Activated T-cell treated with anti-CD3 and anti-CD28 coated beads, Interleukin-2, amount 50 U/mL, for 48 hours (primary cell): ENCODE data around the gene ST6GAL1.

Experiments used
- DNase-seq, 2 experiments: peaks; one replicate each; pipeline ENCODE4 v3.0.0-alpha.2; 2020

Gene ST6GAL1

DNA sequence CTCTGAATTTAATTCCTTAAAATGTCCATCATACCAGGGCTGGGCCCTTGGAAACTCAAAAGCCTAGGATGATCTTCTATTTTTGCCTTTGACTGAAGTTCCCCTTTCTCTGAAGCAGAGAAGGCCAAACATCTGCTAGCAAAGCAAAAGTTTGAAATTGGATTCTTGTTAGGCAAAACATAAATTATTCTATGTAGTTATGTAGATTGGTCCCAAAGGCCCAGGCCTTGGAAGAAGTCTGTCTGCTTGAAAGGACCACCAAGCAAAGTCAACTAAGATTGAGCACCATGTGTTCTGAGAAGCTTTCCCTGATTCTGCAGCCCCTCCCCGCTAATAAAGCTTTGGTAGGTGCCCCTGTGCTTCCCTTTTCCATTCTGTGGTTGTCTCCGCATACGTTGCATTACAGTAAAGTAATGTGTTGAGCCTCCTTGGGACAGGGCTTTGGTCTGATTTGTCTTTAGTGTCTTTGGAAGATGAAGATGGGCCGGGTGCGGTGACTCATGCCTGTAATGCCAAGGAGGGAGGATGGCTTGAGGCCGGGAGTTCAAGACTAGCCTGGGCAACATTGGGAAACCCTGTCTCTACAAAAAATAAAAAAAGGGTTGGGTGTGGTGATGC, 152.5 kb downstream of the ST6GAL1 start:
- no peak for DNase-seq

DNA sequence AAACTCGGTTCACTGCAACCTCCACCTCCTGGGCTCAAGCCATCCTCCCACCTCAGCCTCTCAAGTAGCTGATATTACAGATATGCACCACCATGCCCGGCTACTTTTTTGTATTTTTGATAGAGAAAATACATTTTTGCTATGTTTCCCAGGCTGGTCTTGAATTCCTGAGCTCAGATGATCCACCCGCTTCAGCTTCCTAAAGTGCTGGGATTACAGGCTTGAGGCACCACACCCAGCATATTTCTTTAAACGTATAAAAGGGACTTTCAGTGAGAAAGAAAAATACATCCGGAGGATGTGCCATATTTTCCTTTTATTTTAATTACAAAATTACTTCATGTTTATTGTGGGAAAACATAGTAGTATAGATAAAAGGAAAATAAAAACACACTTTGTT, 153.8 kb downstream of the ST6GAL1 start:
- DNase-seq: no peak

DNA sequence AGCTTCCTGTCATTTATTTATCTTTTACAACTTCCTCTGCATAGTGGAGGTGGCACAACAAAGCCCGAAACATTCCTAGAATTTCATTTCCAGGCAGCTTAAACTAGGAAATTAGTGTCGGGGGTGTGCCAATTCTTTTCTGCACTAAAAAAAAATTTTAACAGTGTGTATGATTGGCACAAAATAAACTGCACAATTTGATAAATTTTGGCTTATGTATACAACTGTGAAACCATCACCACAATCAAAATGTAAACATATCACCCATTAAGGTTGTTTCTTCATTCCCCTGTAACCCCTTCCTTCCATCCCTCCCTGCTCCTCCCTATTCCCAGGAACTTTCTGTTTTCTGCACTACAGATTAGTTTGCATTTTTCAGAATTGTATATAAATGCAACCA, 154.3 kb downstream of the ST6GAL1 start:
- no peak for DNase-seq

DNA sequence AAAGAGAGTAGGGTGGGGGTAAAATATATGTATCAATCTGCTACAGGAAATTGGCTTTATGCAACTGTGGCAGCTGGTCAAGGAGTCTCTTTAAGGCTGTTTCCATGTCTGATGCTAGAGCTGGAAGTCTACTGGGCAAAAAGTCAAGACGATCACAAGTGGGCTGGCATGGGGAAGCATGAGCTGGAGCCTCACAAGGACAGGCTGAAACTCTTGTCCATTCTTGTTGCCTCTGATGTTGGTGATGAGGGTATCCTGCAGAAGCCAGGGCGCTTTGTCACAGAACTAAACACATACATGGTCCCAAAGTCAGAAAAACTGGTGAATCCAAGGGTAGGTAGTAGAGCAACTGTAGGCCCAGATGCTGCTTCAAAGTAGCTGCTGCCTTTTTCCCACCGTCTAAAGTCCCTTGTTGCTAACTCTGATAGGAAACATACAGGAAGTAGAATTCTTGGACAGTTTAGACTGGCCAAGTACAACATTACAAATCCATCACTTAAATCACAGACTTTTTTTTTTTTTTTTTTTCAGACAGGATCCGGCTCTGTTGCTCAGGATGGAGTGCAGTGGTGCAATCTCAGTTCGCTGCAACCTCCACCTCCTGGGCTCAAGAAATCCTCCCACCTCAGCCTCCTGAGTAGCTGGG, 154.8 kb downstream of the ST6GAL1 start:
- no peak for DNase-seq

DNA sequence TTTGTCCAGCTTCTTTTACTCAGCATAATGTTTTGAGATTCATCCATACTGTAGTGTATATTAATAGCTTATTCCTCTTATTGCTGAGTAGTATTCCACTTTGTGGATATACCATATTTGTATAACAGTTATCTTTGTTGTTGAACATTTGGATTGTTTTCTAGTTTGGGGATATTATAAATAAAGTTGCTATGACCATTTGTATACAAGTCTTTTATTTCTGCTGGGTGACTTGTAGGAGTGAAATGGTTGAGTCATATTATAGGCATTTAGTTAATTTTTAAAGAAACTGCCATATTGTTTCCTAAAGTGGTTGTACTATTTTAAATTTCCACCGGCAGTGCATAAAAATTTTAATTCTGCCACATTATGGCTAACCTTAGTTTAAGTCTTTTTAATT, 155.6 kb downstream of the ST6GAL1 start:
- DNase-seq: no peak

DNA sequence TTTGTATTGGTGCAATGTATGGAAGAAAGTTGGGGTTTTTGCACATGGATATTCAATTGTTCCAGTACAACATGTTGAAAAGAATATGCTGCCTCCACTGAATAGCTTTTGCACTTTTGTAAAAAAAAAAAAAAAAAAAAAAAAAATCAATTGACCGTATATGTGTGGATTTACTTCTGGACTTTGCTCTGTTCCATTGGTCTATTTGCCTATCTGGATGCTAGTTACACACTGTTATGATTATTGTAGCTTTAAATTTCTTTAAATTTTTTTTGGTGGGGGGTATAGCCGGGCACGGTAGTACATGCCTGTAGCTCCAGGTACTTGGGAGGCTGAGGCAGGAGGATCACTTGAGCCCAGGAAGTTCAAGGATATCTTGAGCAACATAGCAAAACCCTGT, 156.5 kb downstream of the ST6GAL1 start:
- DNase-seq: no peak

DNA sequence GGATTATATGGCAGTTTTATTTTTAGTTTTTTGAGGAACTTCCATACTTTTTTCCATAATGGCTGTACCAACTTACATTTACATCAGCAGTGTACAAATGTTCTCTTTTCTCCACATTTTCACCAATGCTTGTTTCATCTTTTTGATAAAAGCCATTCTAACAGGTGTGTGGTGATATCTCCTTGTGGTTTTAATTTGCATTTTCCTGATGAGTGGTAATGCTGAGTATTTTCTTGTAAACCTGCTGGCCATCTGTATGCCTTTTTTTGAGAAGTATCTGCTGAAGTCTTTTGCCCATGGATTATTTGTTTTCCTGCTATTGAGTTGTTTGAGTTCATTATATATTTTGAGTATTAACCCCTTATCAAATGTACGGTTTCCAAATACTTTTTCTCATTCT, 158.4 kb downstream of the ST6GAL1 start:
- DNase-seq: no peak

DNA sequence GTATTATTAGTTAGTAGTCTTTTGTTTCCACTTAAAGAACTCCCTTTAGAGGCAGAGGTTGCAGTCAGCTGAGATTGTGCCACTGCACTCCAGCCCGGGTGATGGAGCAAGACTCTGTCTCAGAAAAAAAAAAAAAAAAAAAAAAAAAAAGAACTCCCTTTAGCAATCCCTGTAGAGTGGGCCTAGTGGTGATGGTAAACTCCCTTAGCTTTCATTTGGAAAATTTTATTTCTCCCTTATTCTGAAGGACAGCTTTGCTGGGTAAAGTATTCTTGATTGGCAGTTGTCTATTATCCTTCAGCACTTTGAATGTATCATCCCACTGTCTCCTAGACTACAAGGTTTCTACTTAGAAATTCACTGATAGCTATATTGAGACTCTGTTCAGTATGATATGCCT, 163.0 kb downstream of the ST6GAL1 start:
- no peak for DNase-seq

DNA sequence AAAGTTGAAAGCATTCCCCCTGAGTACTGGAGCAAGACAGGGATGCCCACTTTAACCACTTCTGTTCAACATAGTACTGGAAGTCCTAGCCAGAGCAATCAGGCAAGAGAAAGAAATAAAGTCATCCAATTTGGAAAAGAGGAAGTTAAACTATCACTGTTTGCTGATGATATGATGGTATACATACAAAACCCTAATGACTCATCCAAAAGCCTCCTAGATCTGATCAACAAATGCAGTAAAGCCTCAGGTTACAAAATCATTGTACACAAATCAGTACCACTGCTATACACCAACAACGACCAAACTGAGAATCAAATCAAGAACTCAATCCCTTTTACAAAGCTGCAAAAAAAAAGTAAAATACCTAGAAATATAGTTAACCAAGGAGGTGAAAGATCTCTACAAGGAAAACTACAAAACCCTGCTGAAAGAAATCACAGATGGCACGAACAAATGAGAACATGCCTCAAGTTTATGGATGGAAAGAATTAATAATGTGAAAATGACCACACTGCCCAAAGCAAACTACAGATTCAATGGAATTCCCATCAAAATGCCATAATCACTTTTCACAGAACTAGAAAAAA, 168.7 kb downstream of the ST6GAL1 start:
- DNase-seq: no peak

DNA sequence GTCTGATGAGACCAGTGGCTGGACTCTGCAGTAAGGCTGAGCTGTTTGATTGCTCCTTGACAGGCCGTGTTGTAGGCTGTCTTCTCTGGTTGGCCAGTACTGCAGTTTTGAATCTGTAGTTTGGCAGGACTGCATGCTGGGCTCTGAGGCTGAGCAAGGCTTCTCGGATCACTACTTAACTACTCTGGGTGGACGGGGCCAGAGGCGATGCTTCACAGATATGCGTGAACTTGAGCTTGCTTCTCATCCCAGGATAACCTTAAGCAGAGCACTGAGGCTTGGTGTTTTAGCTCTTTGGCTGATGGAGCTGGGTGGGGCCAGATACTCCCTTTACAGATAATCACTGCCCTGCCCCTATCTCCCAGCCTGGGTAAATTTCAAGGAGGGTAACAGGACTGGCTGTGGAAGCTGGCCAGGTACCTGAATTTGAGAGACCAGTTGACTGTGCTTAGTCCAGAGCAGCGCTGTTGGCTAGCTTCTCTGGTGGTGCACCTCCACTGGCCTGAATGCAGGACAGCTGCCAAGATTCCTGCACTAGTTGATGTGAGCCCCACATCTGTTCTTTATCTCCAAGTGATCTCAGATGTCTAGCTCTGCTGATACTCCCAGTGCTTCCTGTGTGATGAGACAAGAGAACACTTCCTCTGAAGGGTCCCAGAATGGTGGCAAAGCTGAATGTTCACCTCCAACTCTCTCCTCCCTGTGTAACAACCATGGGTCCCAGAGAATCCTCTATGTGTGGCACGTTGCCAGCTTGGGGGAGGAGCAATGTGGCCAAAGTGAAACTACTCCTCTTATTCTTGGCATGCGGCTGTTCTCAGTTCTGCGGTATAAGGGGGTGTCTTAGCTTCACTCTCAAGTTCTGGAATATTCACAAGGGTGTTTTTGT, 171.1 kb downstream of the ST6GAL1 start:
- peak; percentile 64 to 68 for DNase-seq

DNA sequence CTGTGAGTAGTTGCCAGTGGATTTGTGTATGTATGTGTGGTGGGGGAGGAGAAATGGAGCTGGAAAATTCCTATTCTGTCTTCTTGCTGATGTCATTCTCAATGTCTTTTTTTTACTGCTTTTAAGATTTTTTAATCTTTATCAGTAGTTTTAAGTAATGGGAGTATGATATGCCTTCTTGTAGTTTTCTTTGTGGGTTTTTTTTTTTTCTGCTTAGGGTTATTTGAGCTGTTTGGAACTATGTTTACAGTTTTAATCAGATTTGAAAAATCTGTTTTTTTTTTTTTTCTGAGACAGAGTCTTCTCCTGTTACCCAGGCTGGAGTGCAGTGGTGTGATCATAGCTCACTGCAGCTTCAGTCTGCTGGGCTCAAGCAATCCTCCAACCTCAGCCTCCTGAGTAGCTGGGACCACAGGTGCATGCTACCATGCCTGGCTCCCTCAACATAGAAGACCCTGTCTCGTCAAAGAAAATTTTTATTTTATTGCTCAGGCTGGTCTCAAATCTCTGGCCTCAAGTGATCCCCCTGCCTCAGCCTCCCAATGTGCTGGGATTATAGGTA, 171.8 kb downstream of the ST6GAL1 start:
- DNase-seq: no peak

DNA sequence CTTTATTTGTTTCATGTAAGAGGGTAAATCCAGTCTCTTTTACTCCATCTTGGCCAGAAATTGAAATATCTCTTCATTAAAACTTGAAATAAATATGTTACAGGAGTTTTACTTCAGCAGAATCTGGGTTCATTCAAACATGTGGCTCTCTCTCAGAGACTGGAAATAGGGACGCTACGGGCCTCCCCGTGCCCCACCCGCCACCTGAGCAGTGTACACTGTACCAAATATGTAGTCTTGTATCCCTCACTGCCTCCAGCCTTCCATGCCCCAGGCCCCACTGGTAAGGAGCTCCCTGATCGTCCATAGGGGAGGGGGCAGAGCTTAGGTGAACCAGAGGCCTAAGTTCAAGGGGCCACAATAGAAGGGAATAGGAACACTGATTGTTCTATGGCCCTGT, 172.9 kb downstream of the ST6GAL1 start:
- no peak for DNase-seq

DNA sequence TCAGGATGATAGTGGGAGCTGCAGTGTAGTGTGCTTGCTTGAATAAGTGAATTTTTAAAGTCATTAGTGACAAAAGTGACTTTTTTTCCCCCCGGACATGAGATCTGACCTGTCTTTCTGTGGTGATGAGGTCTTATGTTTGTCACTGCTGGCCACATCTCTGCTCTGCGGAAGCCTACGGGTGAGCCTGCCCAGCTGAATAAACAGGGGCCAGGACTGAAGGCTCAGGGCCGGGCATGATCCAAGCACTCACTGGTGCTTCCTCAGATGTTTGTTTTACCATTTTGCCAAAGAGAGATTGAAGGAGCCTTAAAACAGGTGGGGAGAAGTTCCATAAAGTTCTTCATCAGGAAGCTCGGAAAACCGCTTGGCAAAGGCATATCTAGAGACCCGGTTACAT, 174.0 kb downstream of the ST6GAL1 start:
- DNase-seq: no peak

DNA sequence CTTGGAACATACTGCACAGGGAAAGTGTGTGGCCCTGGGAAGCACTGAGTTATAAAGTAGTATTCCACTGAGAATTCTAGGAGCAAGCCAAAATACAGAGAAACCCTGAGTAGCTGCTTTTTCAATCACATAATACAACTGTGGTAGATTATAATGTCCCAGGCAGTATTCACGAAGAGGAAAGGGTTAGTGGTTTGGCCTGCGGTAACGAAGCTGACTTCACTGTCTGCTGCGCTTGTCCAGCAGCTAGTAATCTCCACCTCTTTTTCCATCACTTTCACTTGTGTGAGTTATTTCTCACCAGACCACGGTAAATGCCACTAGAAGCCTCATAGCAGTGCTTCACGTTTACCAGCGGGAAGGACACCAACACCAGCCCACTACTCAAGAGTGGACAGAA, 174.6 kb downstream of the ST6GAL1 start:
- DNase-seq: no peak

DNA sequence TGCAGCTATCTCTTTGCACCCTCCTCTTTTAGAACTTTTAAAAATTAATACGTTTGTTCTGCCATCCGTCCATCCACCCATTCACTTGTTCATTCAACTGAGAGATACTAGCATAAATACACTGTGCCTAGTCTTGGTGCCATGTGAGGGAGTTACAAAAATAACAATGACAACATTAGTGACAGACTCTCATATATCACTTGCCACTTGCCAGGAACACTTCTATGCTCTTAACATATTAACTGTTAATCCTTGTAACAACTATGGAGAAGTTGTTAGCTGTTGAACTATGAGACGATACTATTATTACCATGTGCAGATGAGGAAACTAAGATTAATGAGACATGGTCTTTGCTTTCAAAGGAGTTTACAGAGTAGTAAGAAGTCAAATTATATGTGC, 175.4 kb downstream of the ST6GAL1 start:
- no peak for DNase-seq

DNA sequence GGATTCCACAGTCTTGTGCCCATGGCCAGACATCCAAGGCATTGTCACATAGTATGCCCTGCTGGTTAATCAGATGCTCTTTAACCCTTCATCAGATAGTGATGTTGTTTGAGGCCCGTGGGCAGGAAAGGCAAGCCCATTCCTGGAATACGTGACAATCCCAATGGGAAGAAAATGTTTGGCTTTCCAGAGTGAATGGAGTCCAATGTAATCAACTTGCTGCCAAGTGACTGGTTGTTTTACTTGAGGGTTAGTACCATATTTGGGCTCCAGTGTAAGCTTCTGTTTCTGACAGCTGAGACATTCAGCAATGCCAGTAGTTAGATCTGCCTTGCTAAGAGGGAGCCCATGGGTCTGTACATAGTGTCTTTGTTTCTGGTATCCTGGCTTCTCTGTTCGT, 177.7 kb downstream of the ST6GAL1 start:
- no peak for DNase-seq

DNA sequence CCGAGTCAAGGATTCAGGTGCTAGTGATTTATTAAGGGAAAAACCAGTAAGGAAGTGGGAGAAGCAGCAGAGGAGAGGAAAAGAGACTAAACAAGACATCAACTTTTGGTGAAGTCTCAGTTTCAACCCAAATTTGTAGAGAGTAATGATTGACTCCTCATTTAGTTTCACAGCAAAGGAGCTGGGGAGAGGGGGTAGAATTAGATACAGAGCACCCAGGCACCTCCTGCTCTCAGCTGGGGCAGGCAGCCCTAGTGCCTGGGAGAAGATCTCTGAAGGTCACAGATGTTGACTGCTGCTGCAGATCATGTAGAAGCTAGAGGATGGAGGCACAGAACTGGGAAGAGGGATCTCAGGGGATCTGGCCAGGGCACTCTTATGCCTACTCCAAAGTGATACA, 179.8 kb downstream of the ST6GAL1 start:
- DNase-seq: no peak

DNA sequence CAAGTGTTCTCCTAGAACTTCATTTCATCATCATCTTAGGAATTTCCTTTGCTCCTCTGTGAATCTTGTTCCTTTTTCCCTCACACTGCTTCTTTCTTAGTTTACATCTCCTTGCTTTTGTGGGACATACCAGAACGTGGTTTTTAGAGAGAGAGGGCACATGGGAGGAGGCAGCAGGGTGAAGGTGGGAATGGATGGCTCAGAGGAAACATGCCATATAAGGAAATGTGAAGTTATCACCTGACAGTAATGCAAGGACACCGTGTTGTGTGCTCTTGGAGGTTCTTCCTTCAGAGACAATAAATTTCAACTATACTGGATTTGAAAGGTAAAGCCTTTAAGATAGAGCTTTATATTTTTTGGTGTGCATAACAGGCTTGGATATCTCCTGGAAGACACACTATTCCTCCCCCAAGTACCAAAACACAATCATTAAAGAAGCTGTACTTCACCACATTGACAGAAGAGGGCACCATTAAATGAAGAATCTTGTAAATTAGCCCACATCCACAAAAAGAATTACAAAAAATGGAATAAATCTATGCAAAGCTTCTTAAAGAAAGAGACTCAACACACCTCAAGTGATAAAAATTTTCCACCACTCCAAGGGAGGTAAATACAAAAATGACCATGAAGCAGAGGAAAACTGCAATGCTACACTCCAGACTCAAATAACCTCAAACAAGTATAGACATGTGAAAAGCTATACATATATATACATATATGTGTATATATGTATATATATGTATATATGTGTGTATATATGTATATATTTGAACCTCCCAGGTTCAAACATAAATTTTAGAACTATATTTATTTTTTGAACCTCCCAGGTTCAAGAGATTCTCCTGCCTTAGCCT, 182.8 kb downstream of the ST6GAL1 start:
- DNase-seq: no peak

DNA sequence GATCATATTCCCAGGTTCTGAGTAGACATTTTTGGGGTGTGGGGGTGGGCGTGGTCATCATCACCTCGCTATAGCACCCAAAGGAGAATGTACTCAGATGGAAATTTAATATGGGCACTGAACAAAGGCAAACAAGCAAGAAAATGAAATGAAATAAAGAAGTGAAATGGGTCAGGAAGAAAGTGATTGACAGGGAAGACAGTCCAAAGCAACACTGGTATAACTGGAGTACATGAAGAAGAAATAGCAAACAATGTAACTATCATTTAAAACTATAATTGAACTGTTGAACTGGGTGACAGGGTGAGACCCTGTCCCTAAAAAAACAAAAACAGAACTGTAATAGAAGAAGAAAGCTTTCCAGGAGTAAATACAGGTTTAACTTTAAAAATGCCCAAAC, 184.2 kb downstream of the ST6GAL1 start:
- no peak for DNase-seq

DNA sequence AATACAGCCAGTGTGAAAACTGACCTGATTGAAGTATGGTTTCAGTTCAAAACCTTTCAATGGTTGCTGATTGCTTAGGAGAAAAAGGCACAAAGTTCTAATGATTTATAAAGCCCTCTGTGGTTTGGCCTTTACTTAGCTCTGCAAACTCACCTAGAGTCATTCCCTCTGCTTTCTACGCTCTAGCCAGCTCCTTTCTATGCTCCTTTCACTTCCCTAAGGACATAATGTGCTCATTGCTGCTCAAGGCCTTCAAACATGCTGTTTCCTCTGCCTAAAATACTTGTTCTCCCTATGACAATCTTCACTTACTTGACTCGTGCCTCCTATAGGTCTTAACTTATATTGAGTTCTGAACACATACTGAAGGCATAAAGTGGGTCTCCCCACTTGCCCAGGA, 190.0 kb downstream of the ST6GAL1 start:
- no peak for DNase-seq

DNA sequence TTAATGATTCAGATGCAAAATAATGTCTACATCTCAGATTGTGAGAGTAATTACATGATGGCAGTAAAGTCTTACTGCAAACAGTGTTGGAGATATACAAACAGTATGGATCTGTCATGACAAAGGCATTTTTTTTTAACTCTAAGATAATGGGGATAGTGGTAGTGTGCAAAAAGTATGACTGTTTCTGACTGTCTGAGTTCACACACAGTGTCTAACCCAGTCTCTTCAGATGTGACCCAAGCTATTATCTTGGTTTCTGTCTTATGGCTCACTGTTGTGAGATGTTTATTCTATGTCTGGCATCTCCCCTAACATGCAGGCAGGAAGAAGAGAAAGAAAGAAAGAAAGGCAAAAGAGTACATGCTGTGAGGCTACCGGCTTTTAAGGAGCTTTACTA, 191.9 kb downstream of the ST6GAL1 start:
- no peak for DNase-seq

DNA sequence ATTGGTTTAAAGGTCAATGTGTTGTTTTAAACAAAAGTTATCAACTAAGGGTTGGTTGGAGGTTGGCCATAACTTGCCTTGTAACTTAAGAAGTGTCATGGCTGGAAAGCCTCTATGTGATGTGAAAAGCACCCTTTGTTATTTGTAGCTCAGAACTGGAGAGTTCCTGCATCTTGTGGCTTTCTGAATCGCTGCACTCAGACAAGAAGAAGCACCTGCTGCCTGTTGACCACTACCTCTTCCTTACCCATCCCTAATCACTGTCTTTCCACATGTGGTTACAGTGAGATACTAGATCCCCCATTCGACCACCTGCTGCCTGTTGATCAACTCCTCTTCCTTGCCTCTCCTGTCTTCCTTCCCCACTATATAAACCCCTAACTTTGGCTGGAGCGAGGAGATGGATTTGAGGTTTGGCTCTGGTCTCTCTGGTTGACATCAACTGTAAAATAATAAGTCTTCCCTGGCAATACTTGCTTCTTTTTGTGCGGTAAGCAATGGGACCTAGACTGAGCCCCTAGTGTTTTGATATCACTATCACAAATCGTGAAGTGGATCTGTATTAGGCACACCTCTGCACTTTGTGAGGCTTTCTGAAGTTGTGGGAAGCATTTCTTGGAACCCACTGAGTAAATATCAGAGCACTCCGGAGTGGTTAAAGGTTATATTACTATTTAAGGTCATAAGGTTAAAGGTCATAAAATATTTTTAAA, 195.1 kb downstream of the ST6GAL1 start:
- DNase-seq: no peak
